Smooth muscle cell (in vitro differentiated cells): ENCODE data around the gene DNM3. TPM values are rescaled to one million over a fixed set of nuclear protein-coding genes. Genes with fewer than 3 reads are reported as not detected.
A peak's percentile ranks its signal among the peaks of the same experiment; 100 is the strongest.
"Not testable (repeated sequence)": the region's sequence is repeated elsewhere in the genome, so short reads cannot be mapped to it uniquely, and the experiment has no call there.

Experiments
- DNase-seq: peaks from one replicate; lab custom pipeline; 2025; ENCODE audit not compliant: unreplicated experiment; lab: John Stamatoyannopoulos, UW
- H2AFZ ChIP-seq: fragments of 200-600 bp; sonication (generic); 2 replicates; pipeline ENCODE4 v1.6.0; 2016; ENCODE audit warnings: antibody characterized with exemption, low read depth, mild to moderate bottlenecking
- H3F3A ChIP-seq: fragments of 200-600 bp; sonication (generic); 2 replicates; pipeline ENCODE4 v1.6.0; 2017; ENCODE audit warnings: antibody characterized with exemption, low read depth
- H3K27ac ChIP-seq: fragments of 200-600 bp; sonication (generic); 2 replicates; pipeline ENCODE4 v1.5.1; 2016; ENCODE audit warnings: low read depth, mild to moderate bottlenecking
- H3K27me3 ChIP-seq: fragments of 200-600 bp; sonication (generic); 2 replicates; pipeline ENCODE4 v1.6.1; 2016; ENCODE audit warnings: low read depth, mild to moderate bottlenecking
- H3K36me3 ChIP-seq: fragments of 200-600 bp; sonication (generic); 2 replicates; pipeline ENCODE4 v1.5.1; 2016; ENCODE audit warnings: low read depth
- H3K4me1 ChIP-seq: fragments of 200-600 bp; sonication (generic); 2 replicates; pipeline ENCODE4 v1.5.1; 2016; ENCODE audit warnings: low read depth
- H3K4me2 ChIP-seq: fragments of 200-600 bp; sonication (generic); 2 replicates; pipeline ENCODE4 v1.6.0; 2016; ENCODE audit warnings: mild to moderate bottlenecking
- H3K4me3 ChIP-seq: fragments of 200-600 bp; sonication (generic); 2 replicates; pipeline ENCODE4 v1.5.1; 2016; ENCODE audit warnings: mild to moderate bottlenecking
- H3K79me2 ChIP-seq: fragments of 200-600 bp; sonication (generic); 2 replicates; pipeline ENCODE4 v1.6.0; 2016; ENCODE audit warnings: low read depth, mild to moderate bottlenecking
- H3K9ac ChIP-seq: fragments of 200-600 bp; sonication (generic); 2 replicates; pipeline ENCODE4 v1.6.0; 2016; ENCODE audit warnings: low read depth
- H3K9me3 ChIP-seq: fragments of 200-600 bp; sonication (generic); replicated peaks from 2 replicates; pipeline ENCODE4 v1.5.1; 2016; ENCODE audit warnings: low read depth
- H4K20me1 ChIP-seq: fragments of 200-600 bp; sonication (generic); 2 replicates; pipeline ENCODE4 v1.6.0; 2016; ENCODE audit warnings: low read depth
- CTCF ChIP-seq: fragments of 200-600 bp; sonication (generic); IDR thresholded peaks from 2 replicates; pipeline ENCODE4 v1.5.1; 2017; ENCODE audit warnings: borderline replicate concordance, mild to moderate bottlenecking, antibody characterized with exemption; ENCODE audit not compliant: insufficient read depth, poor library complexity, severe bottlenecking
- WGBS: methylation state at CpG from one replicate; pipeline ENCODE4 v1.1.7; 2016; ENCODE audit warnings: low lambda C conversion rate; 5-methylcytosine and 5-hydroxymethylcytosine counted together
- polyA plus RNA-seq: library from polyadenylated mRNA; unstranded; fragments of >200 nt; fragmentation: Nextera tagmentation; extraction: Ambion mirVana; gene quantifications from 2 replicates; pipeline ENCODE4 v1.2.1, GENCODE V29; 2016
- total RNA-seq: library from RNA; depleted of rRNA; stranded (reverse); fragments of >200 nt; gene quantifications from 2 replicates; pipeline ENCODE4 v1.2.3, GENCODE V29; 2014

DNM3 gene
- total and polyA plus RNA-seq, 2 experiments from 2014 or later = 1.7 to 3.0 TPM

DNA sequence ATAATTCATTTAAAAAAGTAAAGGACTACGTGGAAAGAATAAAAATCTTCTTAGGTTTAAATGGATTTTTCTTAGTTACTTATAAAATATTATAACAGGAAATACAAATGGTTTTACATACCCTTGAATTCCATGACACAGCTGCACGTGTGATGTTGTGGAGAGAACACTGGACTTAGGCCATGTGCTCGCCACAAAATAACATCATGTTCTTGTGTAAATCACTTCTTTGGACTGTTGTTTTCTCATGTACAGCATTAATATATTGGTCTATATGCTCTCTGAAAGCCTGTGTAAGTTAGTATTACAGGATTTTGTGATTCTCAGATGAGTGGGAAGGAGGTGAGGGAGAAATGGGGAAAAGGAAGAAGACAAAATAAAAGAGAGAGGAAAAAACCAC, 228.2 kb downstream of the DNM3 start:
- H2AFZ ChIP-seq = no peak overlapping the region
- H3K27ac ChIP-seq = peak overlapping the region; percentile 8
- 61% methylated on average over 3 of the region's 3 CpGs for WGBS

DNA sequence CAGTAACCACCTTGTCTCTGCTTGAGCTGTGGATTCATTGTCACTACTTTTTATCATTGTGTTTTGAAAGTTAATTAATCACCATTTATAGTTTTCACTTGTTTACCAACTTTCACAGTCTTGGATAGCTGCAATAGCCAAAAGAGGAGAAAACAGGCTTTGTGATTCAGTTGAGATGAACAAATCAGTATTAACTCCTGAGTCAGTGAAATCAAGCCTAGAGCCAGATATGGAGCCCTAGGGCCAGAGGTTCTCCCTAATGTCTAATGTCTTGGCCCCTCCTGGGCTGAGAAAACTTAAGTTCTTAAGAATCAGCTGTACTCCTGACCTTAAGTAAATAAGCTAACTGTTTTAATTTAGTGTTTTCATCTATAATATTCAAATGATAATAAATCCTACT, 228.8 kb downstream of the DNM3 start:
- Histone ChIP-seq H3K9ac (no peak overlapping the region), H4K20me1 (no peaks in the 10 kb centered on the region), H2AFZ (no peak overlapping the region), H3K4me2 (peak overlapping the region; percentile 38), H3K36me3 (no peaks in the 10 kb centered on the region), H3F3A (peaks cover 6% of the 10 kb centered on the region), H3K79me2 (no peaks in the 10 kb centered on the region), H3K9me3 (no peaks in the 10 kb centered on the region), H3K4me3 (no peak overlapping the region), H3K4me1 (no peaks in the 10 kb centered on the region), H3K27ac (no peak overlapping the region), H3K27me3 (no peaks in the 10 kb centered on the region)
- no peak for TF ChIP-seq CTCF
- DNase-seq = no peak

More for the DNA sequence above, 228.2 kb downstream of the DNM3 start:
- no peak for TF ChIP-seq CTCF
- no peak overlapping the region for H3K9ac ChIP-seq
- H3K79me2 ChIP-seq = no peaks in the 10 kb centered on the region
- H3K4me2 ChIP-seq = peak overlapping the region; percentile 38
- H3F3A ChIP-seq = peaks cover 6% of the 10 kb centered on the region
- no peak for DNase-seq
- no peak overlapping the region for H3K4me3 ChIP-seq
- H4K20me1 ChIP-seq = no peaks in the 10 kb centered on the region
- no peaks in the 10 kb centered on the region for H3K9me3 ChIP-seq
- no peaks in the 10 kb centered on the region for H3K36me3 ChIP-seq
- no peaks in the 10 kb centered on the region for H3K27me3 ChIP-seq
- H3K4me1 ChIP-seq = no peaks in the 10 kb centered on the region

DNA sequence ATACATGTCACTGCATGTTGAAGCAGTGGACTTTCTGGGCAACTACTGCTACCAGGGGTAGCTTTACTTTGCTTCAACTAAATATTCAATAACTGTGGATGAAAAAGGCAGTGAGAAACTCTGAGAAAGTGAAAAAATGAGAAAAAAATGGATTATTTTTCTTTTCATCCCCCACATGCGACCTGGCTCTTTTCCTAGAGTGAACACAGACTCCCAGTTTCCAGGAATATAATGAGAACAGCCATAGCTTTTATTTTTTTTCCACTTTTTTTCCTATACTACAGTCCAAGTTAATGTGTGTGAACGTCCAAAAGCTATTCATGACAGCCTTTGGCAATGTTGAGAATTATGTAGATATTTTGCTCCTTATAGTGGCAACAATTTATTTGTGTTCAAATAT, 230.4 kb downstream of the DNM3 start:
- no peaks in the 10 kb centered on the region for H3K9me3 ChIP-seq
- no peak overlapping the region for H3K4me3 ChIP-seq
- H3K9ac ChIP-seq = no peak overlapping the region
- peaks cover 6% of the 10 kb centered on the region for H3F3A ChIP-seq
- H3K4me1 ChIP-seq = no peaks in the 10 kb centered on the region
- H3K79me2 ChIP-seq = no peaks in the 10 kb centered on the region
- no peak for DNase-seq
- H3K36me3 ChIP-seq = no peaks in the 10 kb centered on the region
- H3K4me2 ChIP-seq = no peak overlapping the region
- H3K27ac ChIP-seq = no peak overlapping the region
- TF ChIP-seq CTCF = no peak
- H2AFZ ChIP-seq = no peak overlapping the region
- 80% methylated on average over 2 of the region's 2 CpGs for WGBS
- H3K27me3 ChIP-seq = no peaks in the 10 kb centered on the region
- H4K20me1 ChIP-seq = no peaks in the 10 kb centered on the region

- not testable (repeated sequence) for H4K20me1 ChIP-seq, H3K4me1 ChIP-seq, H3K9me3 ChIP-seq, H3K9ac ChIP-seq, H3K4me2 ChIP-seq, H3K27ac ChIP-seq, DNase-seq, H3K4me3 ChIP-seq, H3F3A ChIP-seq, H3K79me2 ChIP-seq, H2AFZ ChIP-seq, H3K27me3 ChIP-seq, H3K36me3 ChIP-seq
- WGBS = 93% methylated on average over 4 of the region's 4 CpGs
These were observed 238.6 kb downstream of the DNM3 start for GRCh38 chr1:172079859-172080258.
